BLaER1 treated with 17β-estradiol and CSF1 and Interleukin-3, amounts not matched to agents 10 nM and 100 nM (cell line): ENCODE data around the gene GNAI3.

ENCODE experiments used
- H3K27ac ChIP-seq, 11 experiments: shearing (Covaris generic); formaldehyde crosslinking; 2 replicates each; pipeline ENCODE4 v1.8.1; 2022
- H3K27me3 ChIP-seq, 11 experiments: shearing (Covaris generic); formaldehyde crosslinking; 2 replicates each; pipeline ENCODE4 v1.8.1; 2022
- H3K36me3 ChIP-seq, 11 experiments: shearing (Covaris generic); formaldehyde crosslinking; 2 replicates each; pipeline ENCODE4 v1.8.1; 2022
- H3K4me1 ChIP-seq, 10 experiments: shearing (Covaris generic); formaldehyde crosslinking; 2 replicates each; pipeline ENCODE4 v1.8.1; 2022
- H3K4me2 ChIP-seq, 11 experiments: shearing (Covaris generic); formaldehyde crosslinking; 2 replicates each; pipeline ENCODE4 v1.8.1; 2022
- H3K4me3 ChIP-seq, 10 experiments: shearing (Covaris generic); formaldehyde crosslinking; 2 replicates each; pipeline ENCODE4 v1.8.1; 2022
- H3K9ac ChIP-seq, 11 experiments: shearing (Covaris generic); formaldehyde crosslinking; 2 replicates each; pipeline ENCODE4 v1.8.1; 2022
- H3K9me3 ChIP-seq, 11 experiments: shearing (Covaris generic); formaldehyde crosslinking; replicated peaks in 1 of 11; 2 replicates each; pipeline ENCODE4 v1.8.1; 2022
- H4K20me1 ChIP-seq, 11 experiments: shearing (Covaris generic); formaldehyde crosslinking; 2 replicates each; pipeline ENCODE4 v1.8.1; 2022
- Cebpa-rat ChIP-seq, 11 experiments: shearing (Covaris generic); IDR thresholded peaks; 2 replicates each; pipeline ENCODE4 v1.8.1; 2022

The GNAI3 gene

GRCh38 chr1:109667452-109668122 lies 119.2 kb downstream of the GNAI3 start, which contains the start of gene GSTM2:
Gene GSTM2 (plus strand): TSS chr1:109668057. CDS start chr1:109668116, 59 bp downstream.
- no peaks in the 10 kb centered on the region; a peak in 1 of 22 replicates for H3K36me3 ChIP-seq
- no peaks in the 10 kb centered on the region; a peak in 1 of 22 replicates for H3K9me3 ChIP-seq
- H3K4me3 ChIP-seq, result peak within 1 kb of the TSS; percentile 34 to 64 (median 50); a peak in 19 of 20 replicates
- TF ChIP-seq Cebpa-rat (IDR thresholded peaks at IDR 0.05), result no peak
- H3K4me2 ChIP-seq, result peak within 1 kb of the TSS; percentile 70 to 92 (median 85)
- H3K27me3 ChIP-seq, result no peaks in the 10 kb centered on the region
- H3K27ac ChIP-seq, result no peak within 1 kb of the TSS
- peak within 1 kb of the TSS in 10 of 11 experiments; percentile 28 to 65 (median 48); a peak in 18 of 22 replicates for H3K9ac ChIP-seq
- H4K20me1 ChIP-seq, result no peaks in the 10 kb centered on the region
- peaks cover 12 to 25% (median 18%) of the 10 kb centered on the region in 10 experiments for H3K4me1 ChIP-seq
